Measurements from ENCODE around the gene GLRA2. TPM values are rescaled to one million over a fixed set of nuclear protein-coding genes. Genes with fewer than 3 reads are reported as not detected.
"Not testable (repeated sequence)": the region's sequence is repeated elsewhere in the genome, so short reads cannot be mapped to it uniquely, and the experiment has no call there.

Gene GLRA2
- total RNA-seq, 1 donor from 2014 or later: 1.0 TPM

DNA sequence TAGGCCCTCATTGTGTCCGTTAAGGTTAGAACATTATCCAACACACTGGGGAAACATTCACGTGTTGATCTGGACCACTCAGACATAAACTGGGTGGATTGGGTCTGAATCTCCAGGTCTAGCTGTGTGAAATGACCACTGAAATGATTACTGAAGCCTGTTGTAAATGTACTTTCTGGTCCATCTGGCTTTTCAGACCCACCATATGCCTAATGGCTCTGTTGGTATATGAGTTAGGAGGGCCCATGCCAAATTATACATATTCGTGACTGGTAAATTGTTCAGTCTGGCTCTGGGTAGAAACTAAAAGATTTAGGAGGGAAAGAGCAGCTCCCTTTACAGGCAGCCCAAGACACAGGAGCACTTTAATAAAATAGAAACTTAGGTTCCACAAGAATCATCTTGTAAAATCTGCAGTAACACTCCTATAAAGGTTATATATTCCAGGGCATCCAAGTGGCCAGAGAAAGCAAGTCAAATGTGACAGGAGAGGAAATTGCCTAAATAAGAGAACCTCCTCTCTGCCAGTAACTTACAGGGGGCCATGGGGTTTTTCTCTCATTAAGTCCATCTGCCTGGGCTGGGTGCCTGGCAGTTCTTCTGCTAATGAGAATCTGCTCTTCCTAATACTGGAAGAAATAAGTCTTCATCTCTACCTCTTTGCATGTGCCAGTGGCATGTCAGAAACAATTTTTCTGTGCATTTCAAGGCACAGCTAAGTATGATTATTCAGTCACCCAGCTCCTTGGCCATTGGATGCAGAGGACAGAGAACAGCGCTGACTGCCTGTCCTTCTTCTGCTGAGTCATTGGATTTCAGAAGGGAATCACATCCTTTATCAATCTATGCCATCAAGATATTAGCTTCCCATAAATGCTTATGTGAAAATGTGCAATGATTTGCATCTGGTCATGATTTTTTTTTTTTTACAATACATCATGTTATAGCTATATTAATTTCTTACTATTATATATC is 112.6 kb downstream of the GLRA2 start:
- Histone ChIP-seq H3K36me3 (ENCODE audit: control insufficient read depth in 3 of 3, insufficient read depth in 3 of 3, low read length in 3 of 3) (no peaks in the 10 kb centered on the region), H3K9ac (ENCODE audit: low read depth in 1 of 3, low read length in 3 of 3) (no peak overlapping the region), H3K27me3 (ENCODE audit: control insufficient read depth in 3 of 3, insufficient read depth in 3 of 3, low read length in 3 of 3) (no peaks in the 10 kb centered on the region), H3K9me3 (ENCODE audit: control insufficient read depth in 3 of 3, low read length in 3 of 3) (no peaks in the 10 kb centered on the region), H3K4me3 (ENCODE audit: low read length in 3 of 3) (no peak overlapping the region), H3K4me1 (ENCODE audit: control insufficient read depth in 3 of 3, insufficient read depth in 3 of 3, low read length in 3 of 3) (no peaks in the 10 kb centered on the region), H3K27ac (ENCODE audit: low read depth, low read length) (no peak overlapping the region)

GRCh38 chrX:14660970-14661369 is 131.6 kb downstream of the GLRA2 start:
- H3K27me3 ChIP-seq (ENCODE audit: control insufficient read depth in 3 of 3, insufficient read depth in 3 of 3, low read length in 3 of 3): no peaks in the 10 kb centered on the region
- H3K9ac ChIP-seq (ENCODE audit: low read depth in 1 of 3, low read length in 3 of 3): no peak overlapping the region
- no peaks in the 10 kb centered on the region for H3K9me3 ChIP-seq (ENCODE audit: control insufficient read depth in 3 of 3, low read length in 3 of 3)
- no peaks in the 10 kb centered on the region for H3K4me1 ChIP-seq (ENCODE audit: control insufficient read depth in 3 of 3, insufficient read depth in 3 of 3, low read length in 3 of 3)
- no peaks in the 10 kb centered on the region for H3K36me3 ChIP-seq (ENCODE audit: control insufficient read depth in 3 of 3, insufficient read depth in 3 of 3, low read length in 3 of 3)
- no peak overlapping the region for H3K27ac ChIP-seq (ENCODE audit: low read depth, low read length)
- no peak overlapping the region for H3K4me3 ChIP-seq (ENCODE audit: low read length in 3 of 3)

DNA sequence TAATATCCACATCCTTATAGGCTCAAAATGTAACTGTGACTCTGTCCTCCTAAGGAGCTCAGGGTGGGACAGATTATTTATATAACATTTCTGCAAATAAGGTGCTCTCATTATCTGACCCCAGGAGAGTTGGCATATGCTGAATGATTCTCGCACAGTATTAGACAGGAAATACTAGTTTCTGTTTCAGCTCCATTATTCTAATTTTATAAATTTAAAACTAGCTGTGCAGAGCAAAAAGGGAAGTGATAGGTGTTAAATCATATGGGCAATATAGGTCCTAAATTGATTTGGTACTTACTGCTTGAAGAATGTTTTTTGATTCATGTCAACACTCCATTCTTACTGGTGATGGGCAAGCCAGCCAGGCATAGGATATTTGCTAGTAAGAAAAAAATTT is 141.5 kb downstream of the GLRA2 start:
- Histone ChIP-seq H3K9ac (ENCODE audit: low read depth in 1 of 3, low read length in 3 of 3) (no peak overlapping the region), H3K9me3 (ENCODE audit: control insufficient read depth in 3 of 3, low read length in 3 of 3) (no peaks in the 10 kb centered on the region), H3K27ac (ENCODE audit: low read depth, low read length) (no peak overlapping the region), H3K27me3 (ENCODE audit: control insufficient read depth in 3 of 3, insufficient read depth in 3 of 3, low read length in 3 of 3) (no peaks in the 10 kb centered on the region), H3K4me3 (ENCODE audit: low read length in 3 of 3) (no peak overlapping the region), H3K36me3 (ENCODE audit: control insufficient read depth in 3 of 3, insufficient read depth in 3 of 3, low read length in 3 of 3) (no peaks in the 10 kb centered on the region), H3K4me1 (ENCODE audit: control insufficient read depth in 3 of 3, insufficient read depth in 3 of 3, low read length in 3 of 3) (no peaks in the 10 kb centered on the region)

DNA sequence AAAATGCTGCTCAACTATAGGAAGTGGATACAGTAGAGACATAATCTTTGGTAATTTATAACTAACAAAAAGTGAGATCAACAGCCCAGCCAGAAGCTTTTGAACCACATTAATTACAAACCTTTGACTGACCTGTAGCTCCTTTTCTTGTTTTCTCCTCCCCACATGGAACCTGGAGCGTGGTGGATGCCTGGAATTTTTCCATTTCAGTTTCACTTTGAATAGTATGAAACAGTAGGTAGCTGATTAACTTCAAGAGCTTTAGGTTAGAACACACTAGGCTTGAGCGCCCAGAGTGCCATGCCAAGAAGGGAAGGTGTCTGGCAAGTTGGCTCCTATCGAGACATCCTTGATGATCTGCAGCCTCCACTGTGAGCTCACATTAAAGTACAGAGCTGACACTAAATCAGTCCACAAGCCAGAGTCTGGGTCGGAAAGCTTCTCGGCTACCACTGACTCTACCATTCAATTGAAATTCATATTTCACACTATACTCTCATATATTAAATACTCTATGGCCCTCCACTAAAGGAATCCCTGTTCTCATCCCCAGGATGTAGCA is 143.4 kb downstream of the GLRA2 start:
- Histone ChIP-seq H3K36me3 (ENCODE audit: control insufficient read depth in 3 of 3, insufficient read depth in 3 of 3, low read length in 3 of 3) (no peaks in the 10 kb centered on the region), H3K9me3 (ENCODE audit: control insufficient read depth in 3 of 3, low read length in 3 of 3) (no peaks in the 10 kb centered on the region)

GRCh38 chrX:14673236-14673635 is 143.9 kb downstream of the GLRA2 start:
- Histone ChIP-seq H3K4me3 (ENCODE audit: low read length in 3 of 3) (no peak overlapping the region), H3K9ac (ENCODE audit: low read depth in 1 of 3, low read length in 3 of 3) (no peak overlapping the region), H3K9me3 (ENCODE audit: control insufficient read depth in 3 of 3, low read length in 3 of 3) (no peaks in the 10 kb centered on the region), H3K27me3 (ENCODE audit: control insufficient read depth in 3 of 3, insufficient read depth in 3 of 3, low read length in 3 of 3) (no peaks in the 10 kb centered on the region), H3K4me1 (ENCODE audit: control insufficient read depth in 3 of 3, insufficient read depth in 3 of 3, low read length in 3 of 3) (no peaks in the 10 kb centered on the region), H3K36me3 (ENCODE audit: control insufficient read depth in 3 of 3, insufficient read depth in 3 of 3, low read length in 3 of 3) (no peaks in the 10 kb centered on the region), H3K27ac (ENCODE audit: low read depth, low read length) (no peak overlapping the region)

More for the DNA sequence above, 143.4 kb downstream of the GLRA2 start:
- Histone ChIP-seq H3K27me3 (ENCODE audit: control insufficient read depth in 3 of 3, insufficient read depth in 3 of 3, low read length in 3 of 3) (no peaks in the 10 kb centered on the region), H3K4me1 (ENCODE audit: control insufficient read depth in 3 of 3, insufficient read depth in 3 of 3, low read length in 3 of 3) (no peaks in the 10 kb centered on the region), H3K9ac (ENCODE audit: low read depth in 1 of 3, low read length in 3 of 3) (no peak overlapping the region), H3K27ac (ENCODE audit: low read depth, low read length) (no peak overlapping the region), H3K4me3 (ENCODE audit: low read length in 3 of 3) (no peak overlapping the region)

DNA sequence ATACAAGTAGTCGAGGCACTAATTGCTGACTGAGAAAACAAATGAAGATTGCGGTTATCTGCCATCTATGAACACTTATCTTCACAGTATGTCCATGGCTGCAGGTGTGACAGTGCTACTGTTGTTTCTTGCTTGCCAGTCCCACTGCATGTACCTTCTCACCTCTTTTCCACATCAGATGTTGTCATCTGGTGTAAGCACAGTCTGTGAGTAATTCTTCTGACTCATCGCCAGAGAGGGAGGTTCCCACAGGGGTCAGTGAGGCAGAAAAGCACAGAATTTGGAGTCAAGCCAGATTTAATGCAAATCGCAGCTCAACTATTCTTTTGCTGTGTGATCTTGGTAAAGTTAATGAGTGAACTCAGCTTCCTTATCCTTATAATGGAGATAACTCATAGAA is 144.4 kb downstream of the GLRA2 start:
- no peak overlapping the region for H3K9ac ChIP-seq (ENCODE audit: low read depth in 1 of 3, low read length in 3 of 3)
- no peaks in the 10 kb centered on the region for H3K36me3 ChIP-seq (ENCODE audit: control insufficient read depth in 3 of 3, insufficient read depth in 3 of 3, low read length in 3 of 3)
- H3K27me3 ChIP-seq (ENCODE audit: control insufficient read depth in 3 of 3, insufficient read depth in 3 of 3, low read length in 3 of 3): no peaks in the 10 kb centered on the region
- H3K27ac ChIP-seq (ENCODE audit: low read depth, low read length): no peak overlapping the region
- H3K4me1 ChIP-seq (ENCODE audit: control insufficient read depth in 3 of 3, insufficient read depth in 3 of 3, low read length in 3 of 3): no peaks in the 10 kb centered on the region
- no peak overlapping the region for H3K4me3 ChIP-seq (ENCODE audit: low read length in 3 of 3)
- no peaks in the 10 kb centered on the region for H3K9me3 ChIP-seq (ENCODE audit: control insufficient read depth in 3 of 3, low read length in 3 of 3)

DNA sequence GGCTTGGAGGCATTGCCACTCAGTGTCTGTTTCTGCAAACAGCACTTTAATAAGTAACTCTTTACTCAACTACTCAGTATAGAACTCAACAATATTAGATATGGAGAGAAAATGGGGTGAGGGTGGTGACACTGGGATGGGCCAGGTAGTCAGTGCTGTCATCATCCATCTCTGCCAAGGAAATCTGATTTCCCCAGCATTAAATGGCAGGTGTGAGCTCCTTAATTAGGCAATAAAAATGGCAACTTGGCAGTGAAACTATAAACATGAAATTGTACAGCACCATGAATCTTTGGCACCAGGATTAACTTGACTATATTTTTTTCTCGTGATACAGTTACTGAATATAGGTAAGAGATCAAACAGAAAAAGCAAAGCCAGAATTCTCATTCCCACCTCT is 146.2 kb downstream of the GLRA2 start:
- Histone ChIP-seq H3K4me1 (ENCODE audit: control insufficient read depth in 3 of 3, insufficient read depth in 3 of 3, low read length in 3 of 3) (no peaks in the 10 kb centered on the region), H3K27me3 (ENCODE audit: control insufficient read depth in 3 of 3, insufficient read depth in 3 of 3, low read length in 3 of 3) (no peaks in the 10 kb centered on the region), H3K36me3 (ENCODE audit: control insufficient read depth in 3 of 3, insufficient read depth in 3 of 3, low read length in 3 of 3) (no peaks in the 10 kb centered on the region), H3K4me3 (ENCODE audit: low read length in 3 of 3) (no peak overlapping the region), H3K9ac (ENCODE audit: low read depth in 1 of 3, low read length in 3 of 3) (no peak overlapping the region), H3K27ac (ENCODE audit: low read depth, low read length) (no peak overlapping the region), H3K9me3 (ENCODE audit: control insufficient read depth in 3 of 3, low read length in 3 of 3) (no peaks in the 10 kb centered on the region)

DNA sequence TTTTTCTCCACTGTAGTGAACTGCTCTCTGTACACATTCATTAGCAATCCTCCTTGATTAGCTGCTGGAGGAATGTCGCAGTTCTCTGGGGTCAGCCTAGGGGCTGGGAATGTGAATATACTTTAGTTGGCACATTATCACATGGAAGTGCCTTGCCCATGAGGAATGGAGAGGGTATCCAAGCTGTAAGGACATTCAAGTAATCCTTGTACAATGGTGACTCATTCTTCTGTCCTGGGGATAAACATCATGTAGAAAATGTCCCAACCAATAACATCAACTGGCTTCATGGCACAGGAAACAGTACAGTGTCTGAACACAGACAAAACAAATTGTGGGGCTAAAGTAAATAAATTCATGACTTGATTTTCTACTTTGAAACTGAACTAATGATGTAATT is 147.1 kb downstream of the GLRA2 start:
- Histone ChIP-seq H3K4me1 (ENCODE audit: control insufficient read depth in 3 of 3, insufficient read depth in 3 of 3, low read length in 3 of 3) (no peaks in the 10 kb centered on the region), H3K9me3 (ENCODE audit: control insufficient read depth in 3 of 3, low read length in 3 of 3) (no peaks in the 10 kb centered on the region), H3K4me3 (ENCODE audit: low read length in 3 of 3) (no peak overlapping the region), H3K9ac (ENCODE audit: low read depth in 1 of 3, low read length in 3 of 3) (no peak overlapping the region), H3K36me3 (ENCODE audit: control insufficient read depth in 3 of 3, insufficient read depth in 3 of 3, low read length in 3 of 3) (no peaks in the 10 kb centered on the region), H3K27me3 (ENCODE audit: control insufficient read depth in 3 of 3, insufficient read depth in 3 of 3, low read length in 3 of 3) (no peaks in the 10 kb centered on the region), H3K27ac (ENCODE audit: low read depth, low read length) (no peak overlapping the region)

DNA sequence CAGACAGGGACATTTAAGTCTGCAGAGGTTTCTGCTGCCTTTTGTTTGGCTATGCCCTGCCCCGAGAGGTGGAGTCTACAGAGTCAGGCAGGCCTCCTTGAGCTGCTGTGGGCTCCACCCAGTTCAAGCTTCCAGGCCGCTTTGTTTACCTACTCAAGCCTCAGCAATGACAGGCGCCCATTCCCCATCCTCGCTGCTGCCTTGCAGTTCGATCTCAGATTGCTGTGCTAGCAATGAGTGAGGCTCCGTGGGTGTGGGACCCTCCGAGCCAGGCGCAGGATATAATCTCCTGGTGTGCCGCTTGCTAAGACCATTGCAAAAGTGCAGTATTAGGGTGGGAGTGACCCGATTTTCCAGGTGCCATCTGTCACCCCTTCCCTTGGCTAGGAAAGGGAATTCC is 159.0 kb downstream of the GLRA2 start:
- H3K4me1 ChIP-seq (ENCODE audit: control insufficient read depth in 3 of 3, insufficient read depth in 3 of 3, low read length in 3 of 3); H3K4me3 ChIP-seq (ENCODE audit: low read length in 3 of 3); H3K36me3 ChIP-seq (ENCODE audit: control insufficient read depth in 3 of 3, insufficient read depth in 3 of 3, low read length in 3 of 3); H3K27me3 ChIP-seq (ENCODE audit: control insufficient read depth in 3 of 3, insufficient read depth in 3 of 3, low read length in 3 of 3); H3K9ac ChIP-seq (ENCODE audit: low read depth in 1 of 3, low read length in 3 of 3); H3K9me3 ChIP-seq (ENCODE audit: control insufficient read depth in 3 of 3, low read length in 3 of 3); H3K27ac ChIP-seq (ENCODE audit: low read depth, low read length): not testable (repeated sequence)

- H3K9ac ChIP-seq (ENCODE audit: low read depth in 1 of 3, low read length in 3 of 3): no peak overlapping the region
- no peaks in the 10 kb centered on the region for H3K27me3 ChIP-seq (ENCODE audit: control insufficient read depth in 3 of 3, insufficient read depth in 3 of 3, low read length in 3 of 3)
- no peak overlapping the region for H3K4me3 ChIP-seq (ENCODE audit: low read length in 3 of 3)
- no peaks in the 10 kb centered on the region for H3K36me3 ChIP-seq (ENCODE audit: control insufficient read depth in 3 of 3, insufficient read depth in 3 of 3, low read length in 3 of 3)
- H3K4me1 ChIP-seq (ENCODE audit: control insufficient read depth in 3 of 3, insufficient read depth in 3 of 3, low read length in 3 of 3): no peaks in the 10 kb centered on the region
- no peaks in the 10 kb centered on the region for H3K9me3 ChIP-seq (ENCODE audit: control insufficient read depth in 3 of 3, low read length in 3 of 3)
- H3K27ac ChIP-seq (ENCODE audit: low read depth, low read length): no peak overlapping the region
These were observed 161.2 kb downstream of the GLRA2 start for GRCh38 chrX:14690553-14690952.

Measured in skeletal muscle tissue (tissue), 4 donors.